Activated CD8-positive, alpha-beta memory T cell treated with anti-CD3 and anti-CD28 coated beads, Interleukin-2, amount 10 ng/mL, durations not matched to agents 7 days and 5 days (primary cell): ENCODE data around the gene PER2. TPM values are rescaled to one million over a fixed set of nuclear protein-coding genes. Genes with fewer than 3 reads are reported as not detected.
A peak's percentile ranks its signal among the peaks of the same experiment; 100 is the strongest.

ENCODE experiments used
- ATAC-seq: fragments of 150-1000 bp; cut with Tn5 transposase; one replicate; pipeline ENCODE4 v1.10.0; 2021; ENCODE audit warnings: moderate library complexity
- CTCF ChIA-PET: fragments of 350-600 bp; sonication (Branson Sonifier 250); formaldehyde crosslinking; loops from one replicate; lab custom pipeline; 2021; ENCODE audit warnings: antibody characterized with exemption; lab: Charles Lee
- DNase-seq: peaks from one replicate; pipeline ENCODE4 v3.0.0-alpha.2; 2020
- H3K27ac Mint-ChIP-seq: one replicate; pipeline ENCODE4 v1.8.0; 2021; ENCODE audit warnings: mild to moderate bottlenecking, mixed read lengths
- H3K27me3 Mint-ChIP-seq: one replicate; pipeline ENCODE4 v1.8.0; 2021; ENCODE audit warnings: mixed read lengths
- H3K36me3 Mint-ChIP-seq: one replicate; pipeline ENCODE4 v1.8.0; 2021; ENCODE audit warnings: mild to moderate bottlenecking, mixed read lengths
- H3K4me1 Mint-ChIP-seq: one replicate; pipeline ENCODE4 v1.8.0; 2021; ENCODE audit warnings: mixed read lengths
- H3K4me3 Mint-ChIP-seq: one replicate; pipeline ENCODE4 v1.8.0; 2021; ENCODE audit warnings: mild to moderate bottlenecking, moderate library complexity, mixed read lengths
- H3K9me3 Mint-ChIP-seq: one replicate; pipeline ENCODE4 v1.8.0; 2022; ENCODE audit warnings: low read depth, mixed read lengths
- total RNA-seq, 2 experiments: library from RNA; stranded (reverse); gene quantifications; one replicate each; pipeline ENCODE4 v1.2.3, GENCODE V29; 2021

PER2 gene
- total RNA-seq, 2 experiments from 2014 or later, result 9.1 to 11.5 TPM

- H3K27ac Mint-ChIP-seq, result peak overlapping the region; percentile 96
- no peak for ATAC-seq
- CTCF ChIA-PET, result interaction anchor here (7.6 kb wide), 1 partner anchor 26 kb away, joined by 31 read pairs; no protein-coding TSS in a partner anchor
Observed at GRCh38 chr2:238290091-238290509, 1.7 kb upstream of the PER2 start.

GRCh38 chr2:238289574-238289973 is 1.2 kb upstream of the PER2 start:
- H3K27ac Mint-ChIP-seq, result peak overlapping the region; percentile 96
- H3K4me3 Mint-ChIP-seq, result peak overlapping the region; percentile 84
- H3K36me3 Mint-ChIP-seq, result no peaks in the 10 kb centered on the region
- ATAC-seq (no peak), DNase-seq (no peak)
- peaks cover 25% of the 10 kb centered on the region for H3K4me1 Mint-ChIP-seq
- no peaks in the 10 kb centered on the region for H3K9me3 Mint-ChIP-seq
- CTCF ChIA-PET, result interaction anchor here (0.6 to 7.6 kb wide), 3 partner anchors 26 to 204 kb away, joined by 3 to 31 read pairs (median 4); no protein-coding TSS in a partner anchor
- no peaks in the 10 kb centered on the region for H3K27me3 Mint-ChIP-seq

More at GRCh38 chr2:238290091-238290509, 1.7 kb upstream of the PER2 start:
- H3K36me3 Mint-ChIP-seq, result no peaks in the 10 kb centered on the region
- peaks cover 25% of the 10 kb centered on the region for H3K4me1 Mint-ChIP-seq
- H3K27me3 Mint-ChIP-seq, result no peaks in the 10 kb centered on the region
- peak overlapping the region; percentile 84 for H3K4me3 Mint-ChIP-seq
- peak; percentile 47 for DNase-seq
- H3K9me3 Mint-ChIP-seq, result no peaks in the 10 kb centered on the region

- Mint-ChIP-seq H3K36me3 (no peaks in the 10 kb centered on the region), H3K4me3 (peak overlapping the region; percentile 84), H3K9me3 (no peaks in the 10 kb centered on the region), H3K27ac (peak overlapping the region; percentile 96), H3K4me1 (peaks cover 25% of the 10 kb centered on the region), H3K27me3 (no peaks in the 10 kb centered on the region)
- peak; percentile 98 for DNase-seq
- CTCF ChIA-PET, result interaction anchor here (0.6 to 7.6 kb wide), 3 partner anchors 25 to 205 kb away, joined by 3 to 31 read pairs (median 4); no protein-coding TSS in a partner anchor
- ATAC-seq, result peak; percentile 91
Observed at GRCh38 chr2:238288650-238289573, 502 bp upstream of the PER2 start.

GRCh38 chr2:238286987-238287736 is 1.2 kb downstream of the PER2 start:
- H3K36me3 Mint-ChIP-seq, result no peaks in the 10 kb centered on the region
- peaks cover 25% of the 10 kb centered on the region for H3K4me1 Mint-ChIP-seq
- peak overlapping the region; percentile 84 for H3K4me3 Mint-ChIP-seq
- peak overlapping the region; percentile 46 for H3K27ac Mint-ChIP-seq
- DNase-seq (no peak), ATAC-seq (no peak)
- no peaks in the 10 kb centered on the region for H3K27me3 Mint-ChIP-seq
- CTCF ChIA-PET, result interaction anchor here (0.8 to 7.6 kb wide), 3 partner anchors 23 to 36 kb away, joined by 3 to 31 read pairs (median 5); no protein-coding TSS in a partner anchor
- H3K9me3 Mint-ChIP-seq, result no peaks in the 10 kb centered on the region

- no peaks in the 10 kb centered on the region for H3K27me3 Mint-ChIP-seq
- DNase-seq, result no peak
- CTCF ChIA-PET, result interaction anchor here (7.6 kb wide), 1 partner anchor 23 kb away, joined by 31 read pairs; no protein-coding TSS in a partner anchor
- no peak for ATAC-seq
- peaks cover 25% of the 10 kb centered on the region for H3K4me1 Mint-ChIP-seq
- no peaks in the 10 kb centered on the region for H3K36me3 Mint-ChIP-seq
- H3K4me3 Mint-ChIP-seq, result peak overlapping the region; percentile 5
- no peaks in the 10 kb centered on the region for H3K9me3 Mint-ChIP-seq
- H3K27ac Mint-ChIP-seq, result no peak overlapping the region
Observed at GRCh38 chr2:238286551-238286950, 1.9 kb downstream of the PER2 start.

GRCh38 chr2:238286095-238286494 is 2.3 kb downstream of the PER2 start:
- CTCF ChIA-PET, result interaction anchor here (7.6 kb wide), 1 partner anchor 22 kb away, joined by 31 read pairs; no protein-coding TSS in a partner anchor
- H3K4me3 Mint-ChIP-seq, result no peak overlapping the region
- no peak overlapping the region for H3K27ac Mint-ChIP-seq
- ATAC-seq (no peak), DNase-seq (no peak)
- H3K9me3 Mint-ChIP-seq, result no peaks in the 10 kb centered on the region
- H3K36me3 Mint-ChIP-seq, result no peaks in the 10 kb centered on the region
- peaks cover 25% of the 10 kb centered on the region for H3K4me1 Mint-ChIP-seq
- H3K27me3 Mint-ChIP-seq, result no peaks in the 10 kb centered on the region

- no peak overlapping the region for H3K4me3 Mint-ChIP-seq
- peaks cover 25% of the 10 kb centered on the region for H3K4me1 Mint-ChIP-seq
- DNase-seq (no peak), ATAC-seq (no peak)
- no peaks in the 10 kb centered on the region for H3K36me3 Mint-ChIP-seq
- H3K9me3 Mint-ChIP-seq, result no peaks in the 10 kb centered on the region
- H3K27ac Mint-ChIP-seq, result no peak overlapping the region
- CTCF ChIA-PET, result interaction anchor here (7.6 kb wide), 1 partner anchor 22 kb away, joined by 31 read pairs; no protein-coding TSS in a partner anchor
- H3K27me3 Mint-ChIP-seq, result no peaks in the 10 kb centered on the region
Observed at GRCh38 chr2:238285653-238286082, 2.7 kb downstream of the PER2 start.

GRCh38 chr2:238284802-238285515 is 3.5 kb downstream of the PER2 start:
- Mint-ChIP-seq H3K9me3 (no peaks in the 10 kb centered on the region), H3K27ac (no peak overlapping the region), H3K36me3 (no peaks in the 10 kb centered on the region), H3K27me3 (no peaks in the 10 kb centered on the region), H3K4me3 (no peak overlapping the region), H3K4me1 (peaks cover 21% of the 10 kb centered on the region)
- ATAC-seq (no peak), DNase-seq (no peak)
- CTCF ChIA-PET, result interaction anchor here (0.8 kb wide), 1 partner anchor 21 kb away, joined by 3 read pairs; no protein-coding TSS in a partner anchor

GRCh38 chr2:238282861-238283738 is 5.3 kb downstream of the PER2 start:
- CTCF ChIA-PET, result interaction anchor here (1.0 to 1.6 kb wide), 2 partner anchors 18 to 19 kb away, joined by 3 to 4 read pairs; no protein-coding TSS in a partner anchor
- peaks cover 12% of the 10 kb centered on the region for H3K4me1 Mint-ChIP-seq
- no peaks in the 10 kb centered on the region for H3K27me3 Mint-ChIP-seq
- ATAC-seq, result no peak
- H3K9me3 Mint-ChIP-seq, result no peaks in the 10 kb centered on the region
- H3K4me3 Mint-ChIP-seq, result no peak overlapping the region
- DNase-seq, result no peak
- no peaks in the 10 kb centered on the region for H3K36me3 Mint-ChIP-seq
- H3K27ac Mint-ChIP-seq, result no peak overlapping the region

- CTCF ChIA-PET, result interaction anchor here (1.6 kb wide), 1 partner anchor 17 kb away, joined by 4 read pairs; no protein-coding TSS in a partner anchor
- ATAC-seq (no peak), DNase-seq (no peak)
- Mint-ChIP-seq H3K4me1 (peaks cover 3% of the 10 kb centered on the region), H3K27ac (no peak overlapping the region), H3K9me3 (no peaks in the 10 kb centered on the region), H3K4me3 (no peak overlapping the region), H3K27me3 (no peaks in the 10 kb centered on the region), H3K36me3 (no peaks in the 10 kb centered on the region)
Observed at GRCh38 chr2:238281826-238282480, 6.5 kb downstream of the PER2 start.

- H3K9me3 Mint-ChIP-seq, result no peaks in the 10 kb centered on the region
- no peaks in the 10 kb centered on the region for H3K36me3 Mint-ChIP-seq
- CTCF ChIA-PET, result no interaction called here
- H3K27me3 Mint-ChIP-seq, result no peaks in the 10 kb centered on the region
- no peak overlapping the region for H3K4me3 Mint-ChIP-seq
- no peaks in the 10 kb centered on the region for H3K4me1 Mint-ChIP-seq
- ATAC-seq (no peak), DNase-seq (no peak)
- H3K27ac Mint-ChIP-seq, result no peak overlapping the region
Observed at GRCh38 chr2:238280083-238280825, 8.2 kb downstream of the PER2 start.
